ENCODE measurements around the gene LGALS7. TPM values are rescaled to one million over a fixed set of nuclear protein-coding genes. Genes with fewer than 3 reads are reported as not detected.

The LGALS7 gene
- total RNA-seq, 2 experiments from 2014 or later, result not detected

GRCh38 chr19:38744874-38745273 lies 28.4 kb downstream of the LGALS7 start:
- Histone ChIP-seq H3K79me2 (ENCODE audit: insufficient read depth, low read depth, low read length) (no peaks in the 10 kb centered on the region), H3K4me1 (ENCODE audit: insufficient read depth, low read length, poor library complexity, severe bottlenecking) (no peaks in the 10 kb centered on the region), H3K27ac (ENCODE audit: low read depth, low read length, poor library complexity, severe bottlenecking) (no peak overlapping the region), H3K4me2 (ENCODE audit: low read length) (no peak overlapping the region), H2AFZ (ENCODE audit: low read length) (no peak overlapping the region), H3K36me3 (ENCODE audit: insufficient read depth, low read length) (no peaks in the 10 kb centered on the region), H4K20me1 (ENCODE audit: insufficient read depth, low read length) (no peaks in the 10 kb centered on the region), H3K9me3 (ENCODE audit: low read length) (no peaks in the 10 kb centered on the region), H3K9me2 (ENCODE audit: insufficient read depth, low read length) (no peaks in the 10 kb centered on the region), H3K4me3 (ENCODE audit: low read depth, low read length, poor library complexity, severe bottlenecking) (no peak overlapping the region)
- ChIA-PET POLR2A (interaction anchor here (0.7 kb wide), 1 partner anchor 172 kb away, joined by 7 read pairs; no protein-coding TSS in a partner anchor), CTCF (ENCODE audit: unreplicated experiment) (no interaction called here)
- TF ChIP-seq EZH2phosphoT487 (IDR thresholded peaks at IDR 0.05; ENCODE audit: borderline replicate concordance, low read depth, low read length), result no peak
- TF ChIP-seq CTCF (conservative IDR thresholded peaks at IDR 0.05; ENCODE audit: low read length), result no peak
- no peak for DNase-seq (ENCODE audit: low spot score)
- intact Hi-C loops (cut with micrococcal nuclease; ENCODE audit: unreplicated experiment), result no loop called here
- BruUV-seq (replicated peaks), result no TSS peak

GRCh38 chr19:38744298-38744681 lies 29.0 kb downstream of the LGALS7 start, which contains the start of gene CAPN12:
CAPN12 (minus strand) TSS chr19:38744474; CDS start chr19:38744165, 309 bp downstream.
- DNase-seq (ENCODE audit: low spot score), result no peak
- TF ChIP-seq EZH2phosphoT487 (IDR thresholded peaks at IDR 0.05; ENCODE audit: borderline replicate concordance, low read depth, low read length), result no peak
- TF ChIP-seq CTCF (conservative IDR thresholded peaks at IDR 0.05; ENCODE audit: low read length), result no peak
- POLR2A ChIA-PET, result interaction anchor here (0.7 kb wide), 1 partner anchor 171 kb away, joined by 7 read pairs; no protein-coding TSS in a partner anchor
- Histone ChIP-seq H3K79me2 (ENCODE audit: insufficient read depth, low read depth, low read length) (no peaks in the 10 kb centered on the region), H3K9me2 (ENCODE audit: insufficient read depth, low read length) (no peaks in the 10 kb centered on the region), H3K9me3 (ENCODE audit: low read length) (no peaks in the 10 kb centered on the region), H3K4me2 (ENCODE audit: low read length) (no peak within 1 kb of the TSS), H3K36me3 (ENCODE audit: insufficient read depth, low read length) (no peaks in the 10 kb centered on the region), H4K20me1 (ENCODE audit: insufficient read depth, low read length) (no peaks in the 10 kb centered on the region), H3K4me1 (ENCODE audit: insufficient read depth, low read length, poor library complexity, severe bottlenecking) (no peaks in the 10 kb centered on the region), H3K4me3 (ENCODE audit: low read depth, low read length, poor library complexity, severe bottlenecking) (no peak within 1 kb of the TSS), H2AFZ (ENCODE audit: low read length) (no peak within 1 kb of the TSS), H3K27ac (ENCODE audit: low read depth, low read length, poor library complexity, severe bottlenecking) (no peak within 1 kb of the TSS)
- intact Hi-C loops (cut with micrococcal nuclease; ENCODE audit: unreplicated experiment), result no loop called here
- CTCF ChIA-PET (ENCODE audit: unreplicated experiment), result no interaction called here
- no TSS peak for BruUV-seq (replicated peaks)

GRCh38 chr19:38743394-38744297 lies 29.7 kb downstream of the LGALS7 start:
- Histone ChIP-seq H3K9me3 (ENCODE audit: low read length) (no peaks in the 10 kb centered on the region), H3K27ac (ENCODE audit: low read depth, low read length, poor library complexity, severe bottlenecking) (no peak overlapping the region), H3K4me2 (ENCODE audit: low read length) (no peak overlapping the region), H3K36me3 (ENCODE audit: insufficient read depth, low read length) (no peaks in the 10 kb centered on the region), H3K4me1 (ENCODE audit: insufficient read depth, low read length, poor library complexity, severe bottlenecking) (no peaks in the 10 kb centered on the region), H4K20me1 (ENCODE audit: insufficient read depth, low read length) (no peaks in the 10 kb centered on the region), H3K4me3 (ENCODE audit: low read depth, low read length, poor library complexity, severe bottlenecking) (no peak overlapping the region), H3K9me2 (ENCODE audit: insufficient read depth, low read length) (no peaks in the 10 kb centered on the region), H3K79me2 (ENCODE audit: insufficient read depth, low read depth, low read length) (no peaks in the 10 kb centered on the region), H2AFZ (ENCODE audit: low read length) (no peak overlapping the region)
- TF ChIP-seq CTCF (conservative IDR thresholded peaks at IDR 0.05; ENCODE audit: low read length) (no peak), EZH2phosphoT487 (IDR thresholded peaks at IDR 0.05; ENCODE audit: borderline replicate concordance, low read depth, low read length) (no peak)
- no peak for DNase-seq (ENCODE audit: low spot score)
- intact Hi-C loops (cut with micrococcal nuclease; ENCODE audit: unreplicated experiment), result no loop called here
- BruUV-seq (replicated peaks), result no TSS peak
- ChIA-PET POLR2A (no interaction called here), CTCF (ENCODE audit: unreplicated experiment) (no interaction called here)
